NCI-H2196 treated with DMSO at 0.1 percent for 48 hours (cell line): ENCODE results near the gene RAB8B.
"Not testable (repeated sequence)": the region's sequence is repeated elsewhere in the genome, so short reads cannot be mapped to it uniquely, and the experiment has no call there.

ENCODE experiments used
- DNase-seq: peaks from one replicate; lab custom pipeline; 2025; ENCODE audit not compliant: unreplicated experiment; lab: John Stamatoyannopoulos, UW

RAB8B gene

DNA sequence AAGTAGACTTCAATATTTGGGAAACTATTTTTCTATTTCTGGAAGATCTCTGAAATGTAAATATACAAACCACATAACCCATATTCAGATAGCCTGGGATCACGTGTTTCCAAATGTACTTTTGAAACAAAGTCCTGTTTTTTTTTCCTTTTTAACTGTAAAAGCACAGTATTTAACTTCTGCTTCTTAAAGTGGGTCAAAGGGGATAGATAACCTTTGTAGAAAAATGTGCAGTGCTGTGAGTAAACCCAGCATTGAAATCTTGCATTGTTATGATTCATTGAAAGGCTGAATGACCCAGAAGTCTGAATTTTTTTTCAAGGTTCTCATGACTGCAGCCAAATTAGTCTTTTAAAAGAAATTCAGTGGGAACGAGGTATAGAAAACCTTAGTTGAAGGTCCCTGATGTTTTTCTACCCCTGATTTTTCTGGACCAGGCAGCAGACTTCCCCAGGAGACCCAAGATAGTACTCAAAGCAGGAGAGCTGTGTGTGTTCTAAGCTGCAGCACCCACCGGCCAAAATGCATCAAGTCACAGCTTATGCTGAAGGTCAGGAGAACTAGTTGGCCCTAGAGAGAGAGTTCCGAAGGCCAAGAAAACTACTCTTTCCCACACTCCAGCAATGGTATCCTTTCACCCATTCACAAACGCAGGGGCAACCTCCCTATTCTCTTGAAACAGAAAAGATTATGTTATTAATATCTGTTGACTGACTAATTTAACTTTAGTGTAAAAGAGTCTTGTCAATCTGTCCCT lies 44.4 kb downstream of the RAB8B start:
- DNase-seq, result no peak

DNA sequence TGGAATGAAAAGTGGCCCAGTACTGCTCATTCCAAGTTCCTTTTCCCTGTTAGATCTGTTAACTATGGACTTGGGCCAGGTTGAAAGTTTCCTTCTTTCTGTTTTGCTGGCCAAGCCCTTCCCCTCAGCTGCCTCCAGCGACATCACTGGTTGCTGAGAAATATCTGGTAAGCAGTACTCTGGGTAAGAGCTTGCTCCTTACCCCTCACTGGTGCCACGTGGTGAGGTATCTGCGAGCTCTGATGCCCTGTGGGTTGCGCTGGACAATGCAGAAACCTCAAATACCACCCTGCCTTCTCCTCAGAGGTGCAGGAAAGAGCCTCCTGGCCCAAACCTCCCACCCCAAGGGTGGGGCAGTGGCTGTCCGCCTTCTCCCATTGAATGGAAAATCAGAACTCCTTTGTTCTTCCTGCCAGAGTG lies 45.1 kb downstream of the RAB8B start:
- no peak for DNase-seq

DNA sequence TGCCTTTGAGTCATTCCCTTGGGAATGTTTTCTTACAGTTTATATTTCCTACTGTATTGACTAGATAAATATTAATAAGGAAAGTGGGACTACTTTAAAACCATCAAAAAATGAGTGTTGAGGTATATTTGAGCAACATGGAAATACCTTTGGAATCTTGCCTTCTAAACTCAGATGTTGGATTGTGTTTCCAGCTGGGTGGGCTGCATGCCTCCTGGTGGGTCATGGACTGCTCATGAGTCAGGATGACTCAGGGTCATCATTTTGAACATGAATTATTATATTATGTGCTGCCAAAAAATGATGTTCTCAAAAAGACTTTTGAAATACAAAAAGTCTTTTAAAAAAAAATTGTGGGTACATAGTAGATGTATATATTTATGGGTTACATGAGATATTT lies 46.9 kb downstream of the RAB8B start:
- DNase-seq, result no peak

DNA sequence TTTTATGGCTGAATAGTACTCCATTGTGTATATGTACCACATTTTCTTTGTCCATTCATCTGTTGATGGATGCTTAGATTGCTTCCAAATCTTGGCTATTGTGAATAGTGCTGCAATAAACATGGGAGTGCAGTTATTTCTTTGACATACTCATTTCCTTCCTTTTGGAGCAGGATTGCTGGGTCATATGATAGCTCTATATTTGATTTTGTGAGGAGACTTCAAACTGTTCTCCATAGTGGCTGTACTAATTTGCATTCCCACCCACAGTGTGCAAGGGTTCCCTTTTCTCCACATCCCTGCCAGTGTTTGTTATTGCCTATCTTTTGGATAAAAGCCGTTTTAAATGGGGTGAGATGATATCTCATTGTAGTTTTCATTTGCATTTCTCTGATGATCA lies 47.7 kb downstream of the RAB8B start:
- DNase-seq, result not testable (repeated sequence)

DNA sequence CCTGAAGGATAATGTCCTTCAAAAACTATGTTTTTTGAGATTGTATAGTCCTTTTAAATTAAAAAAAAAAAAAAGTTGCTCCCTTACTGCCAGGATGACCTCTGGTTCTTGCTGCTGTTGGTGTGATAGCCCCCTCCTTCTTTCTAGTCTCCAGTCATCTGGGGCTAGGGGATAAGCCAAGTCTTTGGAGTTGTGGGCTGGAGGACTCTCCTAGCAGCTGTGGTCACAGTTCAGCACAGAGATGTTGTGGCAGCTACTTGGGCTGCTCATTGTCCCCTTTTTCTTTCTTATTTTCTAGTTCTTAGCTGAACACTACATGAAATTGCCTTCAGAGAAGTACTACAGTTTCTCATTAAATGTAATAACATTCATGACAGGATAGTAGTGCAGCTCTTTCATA lies 48.8 kb downstream of the RAB8B start:
- DNase-seq, result no peak

DNA sequence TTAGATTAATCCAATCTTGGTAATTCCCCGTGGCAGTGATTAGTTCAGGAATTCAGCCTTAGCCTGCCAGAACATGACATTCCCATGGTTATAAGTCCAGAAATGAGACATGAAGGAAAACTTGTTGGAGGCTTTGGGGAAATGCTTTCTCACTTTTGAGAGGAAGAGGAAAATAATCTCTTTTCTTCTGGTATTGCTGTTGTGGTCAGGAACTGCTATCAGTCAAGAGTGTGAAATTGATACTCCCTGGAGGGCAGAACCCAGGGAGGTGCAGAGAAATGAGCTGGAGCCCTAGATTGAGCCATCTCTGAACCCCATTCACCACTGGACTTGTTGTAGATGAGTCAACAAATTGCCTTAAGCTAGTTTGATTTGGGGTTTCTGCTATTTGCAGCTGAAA lies 49.4 kb downstream of the RAB8B start:
- DNase-seq, result no peak

DNA sequence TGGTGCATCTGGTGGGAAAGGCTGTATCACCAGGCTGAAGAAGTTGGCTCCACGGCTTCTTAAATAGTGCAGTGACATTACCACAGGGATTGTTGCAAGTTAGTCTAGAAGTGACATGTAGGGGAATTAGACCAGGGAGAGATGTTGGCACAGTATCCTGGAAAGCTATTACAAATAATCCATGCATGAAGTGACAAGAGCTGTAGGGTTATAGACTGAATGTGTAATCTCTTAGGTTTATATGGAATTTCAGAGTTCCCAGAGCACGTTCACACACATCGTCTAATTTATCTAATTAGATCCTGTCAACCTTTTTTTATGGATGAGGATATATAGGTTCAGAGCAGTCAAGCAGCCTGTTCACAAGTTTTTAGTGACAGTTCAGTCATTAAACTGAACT lies 50.7 kb downstream of the RAB8B start:
- DNase-seq, result no peak

DNA sequence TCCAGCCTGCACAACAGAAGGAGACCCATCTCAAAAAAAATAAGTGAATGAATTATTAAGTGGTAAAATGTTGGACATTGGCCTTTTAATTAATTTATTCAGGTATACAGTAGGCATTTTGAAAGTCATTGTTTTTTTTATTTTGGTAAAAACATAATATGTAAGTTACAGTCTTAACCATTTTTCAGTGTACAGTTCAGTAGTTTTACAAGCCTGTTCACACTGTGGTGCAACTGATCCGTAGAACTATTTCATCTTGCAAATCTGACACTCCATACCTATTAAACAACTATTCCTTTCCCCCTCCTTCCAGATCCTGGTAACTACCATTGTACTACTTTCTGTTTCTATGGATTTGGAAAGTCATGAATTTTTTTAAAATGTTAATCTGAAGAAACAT lies 51.9 kb downstream of the RAB8B start:
- no peak for DNase-seq

DNA sequence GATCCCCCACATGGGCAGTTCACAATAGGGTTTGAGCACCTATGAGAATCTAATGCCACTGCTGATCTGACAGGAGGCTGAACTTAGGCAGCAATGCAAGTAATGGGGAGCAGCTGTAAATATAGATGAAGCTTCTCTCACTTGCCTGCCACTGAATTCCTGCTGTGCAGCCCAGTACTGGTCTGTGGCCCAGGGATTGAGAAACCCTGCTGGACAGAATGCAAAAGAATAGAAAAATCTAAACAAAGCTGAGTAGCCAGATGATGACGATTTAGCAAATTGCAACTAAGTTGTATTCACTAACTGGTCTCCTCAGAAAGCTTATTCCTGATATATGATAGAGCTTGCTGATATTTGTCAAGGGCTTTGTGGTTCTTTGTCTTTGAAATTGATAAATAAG lies 53.7 kb downstream of the RAB8B start:
- no peak for DNase-seq

DNA sequence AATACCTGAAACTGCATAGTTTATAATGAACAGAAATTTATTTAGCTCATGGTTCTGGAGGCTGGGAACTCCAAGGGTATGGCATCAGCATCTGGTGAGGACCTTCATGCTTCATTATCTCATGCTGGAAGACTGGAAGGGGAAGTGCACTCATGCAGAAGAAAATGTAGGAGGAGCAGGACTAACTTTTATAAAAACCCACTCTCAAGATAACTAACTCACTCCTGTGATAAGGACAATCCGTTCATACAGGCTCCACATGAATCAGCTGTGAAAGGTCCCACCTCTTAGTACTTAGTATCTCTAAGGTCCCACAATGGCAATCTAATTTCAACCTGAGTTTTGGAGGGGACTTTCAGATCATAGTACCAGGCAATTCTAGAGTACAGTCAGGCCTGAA lies 54.4 kb downstream of the RAB8B start:
- no peak for DNase-seq

DNA sequence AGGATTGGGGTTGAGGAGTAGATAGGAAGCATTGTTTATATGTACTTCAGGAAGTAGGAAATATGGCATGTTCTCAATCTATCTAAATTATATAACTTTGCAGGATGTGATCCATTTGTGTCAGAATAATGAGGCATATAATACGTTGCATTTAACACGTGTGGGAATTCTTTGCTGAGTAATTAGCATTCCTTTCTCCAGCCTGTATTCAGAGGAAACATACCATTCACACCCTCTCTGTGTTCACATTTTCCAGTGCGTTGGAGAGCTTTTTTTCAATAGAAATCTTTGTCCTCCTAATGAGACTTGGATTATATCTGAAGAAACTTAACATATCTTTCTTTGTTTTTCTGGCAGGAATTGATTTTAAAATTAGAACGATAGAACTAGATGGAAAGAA lies 55.0 kb downstream of the RAB8B start:
- no peak for DNase-seq

DNA sequence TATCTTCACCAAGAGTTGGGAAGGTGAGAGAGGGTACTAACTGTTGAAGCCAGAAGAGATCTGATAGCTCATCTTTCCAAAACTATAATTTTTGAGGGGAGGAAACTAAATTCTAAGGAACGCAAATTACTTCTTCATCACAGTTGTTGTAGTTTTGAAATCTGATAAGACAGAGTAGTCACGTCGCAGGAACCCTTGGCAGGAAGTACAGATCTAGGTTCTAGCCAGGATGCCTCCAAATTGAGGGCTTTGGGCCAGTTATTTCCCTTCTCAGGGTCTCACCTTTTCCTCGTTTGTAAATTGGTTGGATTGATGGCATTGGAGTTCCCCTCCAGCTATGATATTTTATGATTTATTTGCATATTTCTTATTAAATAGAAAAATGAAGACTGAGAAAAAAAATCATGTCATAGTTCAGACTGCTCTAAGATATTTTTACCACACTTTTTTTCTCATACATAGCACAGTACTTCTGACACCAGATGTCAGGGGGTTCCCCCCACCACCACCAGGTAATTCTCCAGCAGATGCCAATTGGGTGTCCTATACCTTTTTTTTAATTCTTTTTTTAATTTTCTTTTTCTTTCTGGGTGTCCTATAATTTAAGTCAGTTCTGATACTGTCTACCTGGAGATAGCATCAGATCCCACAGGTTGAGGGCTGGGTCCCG lies 55.7 kb downstream of the RAB8B start:
- DNase-seq, result no peak

DNA sequence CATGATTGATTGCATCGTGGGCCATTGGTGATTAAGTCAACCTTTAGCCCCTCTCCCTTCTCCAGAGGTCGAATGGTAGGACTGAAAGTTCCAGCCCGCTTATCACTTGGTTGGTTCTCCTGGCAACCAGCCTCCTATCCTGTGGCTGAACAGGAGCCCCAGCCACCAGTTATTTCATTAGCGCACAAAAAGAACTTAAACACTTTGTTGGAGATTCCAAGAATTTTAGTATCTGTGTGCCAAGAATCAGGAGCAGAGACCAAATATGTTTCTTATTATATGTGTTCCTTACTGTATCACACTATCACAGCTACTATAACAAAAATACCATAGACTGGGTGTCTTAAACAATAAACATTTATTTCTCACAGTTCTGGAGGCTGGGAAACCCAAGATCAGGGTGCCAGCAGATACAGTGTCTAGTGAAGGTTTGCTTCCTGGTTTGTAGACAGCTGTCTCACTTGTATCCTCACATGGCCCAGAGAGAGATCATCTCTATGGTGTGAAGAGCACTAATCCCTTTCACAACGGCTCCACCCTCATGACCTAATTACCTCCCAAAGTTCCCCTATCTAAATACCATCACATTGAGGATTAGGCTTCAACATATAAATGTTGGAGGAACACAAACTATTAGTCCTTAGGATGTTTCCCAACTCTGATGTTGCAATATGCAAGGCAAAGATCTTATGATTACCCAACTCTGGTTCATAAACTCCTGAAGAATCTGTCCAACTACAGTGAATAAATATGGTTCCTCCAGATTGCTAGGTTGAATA lies 57.5 kb downstream of the RAB8B start:
- DNase-seq, result no peak

DNA sequence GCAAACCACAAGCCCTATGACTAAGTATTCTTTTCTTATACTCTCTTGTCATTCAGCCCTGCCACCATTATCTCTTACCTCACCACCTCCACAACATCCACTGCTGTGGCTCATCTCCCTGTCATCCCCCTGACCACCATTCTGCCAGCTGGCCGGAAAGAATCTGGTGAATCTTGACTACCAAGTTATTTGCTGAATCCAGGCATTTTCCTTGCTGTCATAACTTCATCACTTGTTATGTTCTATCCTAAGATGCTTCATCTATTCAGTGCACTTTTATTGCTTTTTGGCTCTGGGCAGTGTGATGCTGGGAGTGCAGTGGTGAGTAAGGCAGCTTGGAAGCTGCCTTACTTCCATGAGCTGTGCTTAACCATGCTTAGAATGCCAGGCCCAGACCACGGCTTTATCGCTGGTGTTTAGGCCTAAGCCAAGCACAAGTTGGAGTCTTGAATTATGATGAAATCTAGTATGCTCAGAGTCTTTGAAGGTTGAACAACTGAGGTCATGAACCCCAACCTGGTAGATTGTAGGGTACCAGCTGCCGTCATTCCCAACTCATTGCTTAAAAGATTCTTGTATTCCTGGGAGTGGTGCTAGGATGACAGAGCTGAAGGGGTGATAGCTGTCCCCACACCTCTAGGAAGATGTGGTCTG lies 61.0 kb downstream of the RAB8B start:
- no peak for DNase-seq

DNA sequence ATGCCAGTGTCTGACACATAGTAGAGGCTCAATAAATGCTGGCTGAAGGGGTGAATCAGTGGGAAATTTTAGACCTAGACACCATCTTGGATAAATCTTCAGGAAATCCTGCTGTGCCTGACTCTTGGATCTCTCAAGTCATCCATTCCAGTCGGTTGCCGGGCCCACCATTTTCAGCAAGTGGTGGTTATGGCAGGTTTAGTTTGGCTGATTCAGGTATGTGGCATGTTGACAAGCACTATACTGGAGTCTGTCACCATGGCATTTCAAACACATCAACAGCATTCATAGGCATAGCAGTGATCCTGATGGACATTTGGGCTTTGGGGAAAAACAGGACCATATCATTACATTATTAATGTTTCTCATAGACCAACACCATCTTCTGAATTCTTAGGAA lies 62.3 kb downstream of the RAB8B start:
- no peak for DNase-seq

DNA sequence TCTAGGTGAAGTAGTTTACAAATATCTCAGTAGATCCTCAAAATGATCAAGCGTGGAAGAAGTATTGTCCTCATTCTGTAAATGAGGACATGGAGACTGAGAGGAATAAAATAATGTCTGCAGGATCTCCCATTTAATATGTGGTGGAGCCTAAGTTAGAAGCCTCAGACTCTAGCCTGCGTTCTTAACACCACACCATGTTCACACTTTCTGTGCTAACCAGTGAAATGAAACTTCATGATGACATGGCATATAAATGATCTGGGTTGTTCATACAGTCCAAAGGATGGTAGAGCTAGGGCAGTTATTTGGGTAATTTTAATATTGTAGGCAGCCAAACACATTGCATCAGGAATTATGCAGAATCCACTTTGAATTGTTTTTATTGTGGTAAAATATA lies 62.9 kb downstream of the RAB8B start:
- DNase-seq, result no peak

DNA sequence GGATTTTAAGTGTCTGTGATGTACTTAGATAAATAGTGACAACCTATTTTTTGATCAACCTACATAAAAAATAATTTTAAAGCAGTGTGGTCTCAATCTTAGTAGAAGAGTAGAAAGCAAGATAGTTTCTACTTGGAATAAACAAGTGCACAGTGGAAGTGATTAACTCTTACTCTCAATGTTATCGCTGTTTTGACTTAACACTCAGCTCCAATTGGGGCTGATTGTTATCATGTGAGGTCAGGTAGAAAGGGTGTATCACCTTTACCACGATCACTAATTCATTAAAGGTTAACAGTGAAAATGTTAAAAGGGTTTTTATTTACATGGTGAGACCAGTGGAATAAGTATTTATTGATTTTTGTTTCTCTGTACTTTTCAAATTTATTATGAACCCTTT lies 65.6 kb downstream of the RAB8B start:
- no peak for DNase-seq

DNA sequence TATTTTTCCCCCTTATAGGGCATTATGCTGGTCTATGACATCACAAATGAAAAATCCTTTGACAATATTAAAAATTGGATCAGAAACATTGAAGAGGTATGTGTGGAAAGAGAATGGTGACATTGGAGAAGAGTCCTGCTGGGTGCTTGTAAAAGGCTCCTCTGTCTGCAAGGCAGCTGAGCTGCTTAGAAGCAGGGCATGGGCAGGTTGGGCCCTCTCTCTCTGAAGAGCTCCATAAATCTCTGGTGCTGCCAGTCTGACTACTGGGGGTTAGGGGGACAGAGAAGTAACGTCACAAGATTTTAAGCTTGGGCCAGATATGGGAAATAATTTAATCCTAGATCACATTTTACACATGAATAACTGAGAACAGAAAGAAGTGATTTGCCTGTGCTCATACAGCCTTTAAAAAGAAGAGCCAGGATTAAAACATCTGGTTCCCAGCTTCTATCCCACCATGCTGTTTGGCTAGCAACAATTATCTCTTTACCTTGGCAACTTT lies 66.1 kb downstream of the RAB8B start:
- DNase-seq, result no peak

DNA sequence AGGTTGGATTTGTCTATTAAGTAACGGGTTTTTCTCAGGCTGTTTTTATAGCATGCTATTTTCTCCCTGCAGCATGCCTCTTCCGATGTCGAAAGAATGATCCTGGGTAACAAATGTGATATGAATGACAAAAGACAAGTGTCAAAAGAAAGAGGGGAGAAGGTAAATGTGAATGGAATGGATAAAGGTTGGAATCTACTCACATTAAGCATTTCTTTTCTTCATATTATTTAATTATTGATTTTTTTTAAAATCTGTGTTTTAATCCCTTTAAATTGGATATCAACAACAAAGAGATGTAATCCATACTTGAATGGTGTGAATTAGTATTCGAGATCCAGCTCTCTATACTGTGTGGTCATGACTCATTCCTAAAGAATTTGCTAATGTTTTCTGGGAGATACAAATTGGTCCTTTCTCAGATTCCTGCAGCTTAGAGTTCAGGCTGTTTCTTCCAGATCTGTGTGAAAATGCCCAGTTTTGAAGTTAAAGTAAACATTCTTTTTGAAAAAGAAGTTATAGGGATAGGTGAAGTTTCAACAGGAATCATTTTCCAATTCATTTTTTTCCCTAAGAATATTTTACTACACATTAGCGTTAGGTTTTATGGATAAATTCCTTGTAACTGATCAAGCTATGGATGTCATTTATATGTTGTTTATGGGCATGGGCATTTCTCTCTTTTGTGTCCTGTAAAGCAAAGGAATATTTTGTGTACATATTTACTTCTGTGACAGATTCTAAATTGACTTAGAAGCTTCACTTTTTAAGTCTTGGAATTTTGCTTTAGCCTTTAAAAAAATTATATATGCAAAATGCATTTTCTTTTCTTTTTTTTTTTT lies 67.2 kb downstream of the RAB8B start:
- no peak for DNase-seq

DNA sequence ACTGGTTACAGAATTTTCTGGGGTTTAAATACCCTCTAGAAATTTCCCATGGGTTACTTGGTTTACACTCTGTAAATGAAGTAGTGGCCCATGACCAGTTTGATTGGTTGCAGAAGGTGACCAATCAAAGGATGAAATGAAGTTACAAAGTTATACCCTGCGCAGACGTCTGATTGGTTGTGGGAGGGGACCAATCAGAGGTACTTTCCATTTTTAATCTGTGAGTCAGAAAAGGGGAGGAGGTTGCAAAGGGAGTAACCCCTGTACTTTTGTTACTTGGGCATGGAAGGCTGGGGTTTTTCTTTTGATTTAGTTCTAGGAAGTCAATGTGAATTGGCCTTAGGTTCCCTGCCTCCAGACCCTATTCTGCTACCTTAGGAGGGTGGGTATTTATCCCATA lies 69.3 kb downstream of the RAB8B start:
- DNase-seq, result no peak

DNA sequence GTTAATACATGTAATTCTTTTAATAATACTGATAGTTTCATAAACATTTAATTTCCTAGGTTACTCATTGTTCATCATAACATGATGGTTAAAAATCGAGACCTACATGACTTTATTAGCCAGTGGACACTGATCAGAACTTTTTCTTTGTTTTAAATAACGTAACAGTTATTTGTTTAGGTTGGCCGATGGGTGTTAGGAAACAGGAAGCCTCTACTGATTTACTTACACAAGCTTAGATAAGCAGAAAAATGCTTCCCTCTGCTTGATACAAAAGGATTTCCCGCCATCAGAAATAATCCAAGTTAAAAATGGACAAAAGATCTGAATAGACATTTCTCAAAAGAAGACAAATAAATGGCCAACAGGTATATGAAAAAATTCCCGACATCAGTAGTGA lies 71.4 kb downstream of the RAB8B start:
- DNase-seq, result no peak
